HG03095 (cell line): ENCODE results near the gene UBE2V1.
"Not testable (repeated sequence)": the region's sequence is repeated elsewhere in the genome, so short reads cannot be mapped to it uniquely, and the experiment has no call there.

Experiments used
- ATAC-seq: cut with Tn5 transposase; IDR thresholded peaks from one replicate; pipeline ENCODE4 v1.9.1; 2021; ENCODE audit warnings: moderate library complexity; ENCODE audit not compliant: unreplicated experiment

Gene UBE2V1

DNA sequence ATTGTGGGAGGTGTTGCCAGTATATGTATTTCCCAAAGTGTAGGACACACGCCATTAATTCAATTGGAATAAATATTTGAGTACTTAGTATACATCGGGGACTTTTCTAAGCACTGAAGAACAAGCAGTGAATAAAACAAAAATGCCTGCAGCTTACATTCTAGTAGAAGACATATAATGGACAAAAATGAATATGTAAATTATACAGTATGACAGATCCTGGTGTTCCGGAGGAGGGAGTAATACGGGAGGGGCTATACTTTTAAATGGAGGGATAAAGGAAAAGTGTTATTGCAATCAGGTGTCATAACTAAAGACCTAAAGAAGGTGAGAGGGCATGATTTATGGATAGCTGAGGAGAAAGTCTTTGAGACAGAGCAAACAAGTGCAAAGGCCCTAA lies 15.1 kb downstream of the UBE2V1 start:
- ATAC-seq = no peak

DNA sequence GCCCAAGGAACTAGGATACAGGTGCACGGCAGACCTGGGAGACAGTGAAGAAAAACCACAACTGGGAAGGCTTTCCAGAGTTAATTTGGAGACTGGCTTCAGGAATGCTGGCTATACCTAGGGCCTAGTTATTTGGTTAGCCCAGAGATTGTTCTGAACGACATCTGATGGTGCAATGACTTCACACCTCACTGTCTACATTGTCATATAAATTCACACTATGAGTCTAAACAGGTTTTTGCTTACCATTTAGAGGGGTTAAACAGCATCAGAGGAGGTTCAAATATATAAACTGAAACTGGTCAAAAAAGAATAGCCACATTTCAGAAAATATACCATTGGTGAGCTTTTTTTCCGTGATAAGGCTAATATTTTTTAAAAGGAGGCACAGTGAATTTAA lies 16.7 kb downstream of the UBE2V1 start:
- ATAC-seq = no peak

DNA sequence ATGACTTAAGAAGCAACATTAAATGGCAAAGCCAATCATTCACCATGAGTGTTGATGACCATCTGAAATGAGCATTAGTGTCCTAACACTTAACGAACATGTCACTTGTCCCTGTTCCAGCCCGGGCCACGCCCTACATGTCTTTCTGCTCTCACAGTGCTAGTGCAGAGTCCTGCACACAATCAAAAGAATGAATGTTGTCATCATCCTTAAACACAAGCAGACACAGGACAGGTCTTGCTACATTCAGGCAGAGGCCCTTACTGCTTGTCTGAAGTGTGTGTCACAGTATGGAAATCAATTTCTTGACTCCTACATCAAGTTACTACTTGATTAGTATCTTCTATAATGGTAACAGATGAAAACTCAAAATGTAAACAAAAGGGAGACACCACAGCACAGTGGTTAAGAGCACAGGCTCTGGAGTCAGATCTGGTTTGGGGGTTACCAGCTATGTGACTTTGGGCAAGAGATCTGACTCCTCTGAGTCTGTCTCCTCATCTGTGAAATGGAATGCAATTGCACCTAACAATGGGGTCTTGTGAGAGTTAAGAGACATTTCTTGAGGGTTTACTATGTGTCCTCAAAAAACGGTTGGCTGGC lies 17.4 kb downstream of the UBE2V1 start:
- ATAC-seq = no peak

DNA sequence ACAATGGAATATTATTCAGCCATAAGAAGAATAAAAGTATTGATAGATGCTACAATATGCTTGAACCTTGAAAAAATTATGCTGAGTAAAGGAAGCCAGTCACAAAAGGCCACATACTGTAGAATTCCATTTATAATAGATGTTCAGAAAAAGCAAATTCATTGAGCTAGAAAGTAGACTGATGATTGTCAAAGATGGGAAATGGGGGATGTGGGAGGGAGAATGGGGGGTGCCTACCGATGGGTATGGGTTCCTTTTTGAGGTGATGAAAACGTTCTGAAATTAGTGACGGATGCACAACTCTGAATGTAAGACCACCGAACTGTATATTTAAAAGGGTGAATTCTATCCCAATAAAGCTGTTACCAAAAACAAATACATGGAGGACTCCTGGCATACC lies 18.4 kb downstream of the UBE2V1 start:
- ATAC-seq = no peak

DNA sequence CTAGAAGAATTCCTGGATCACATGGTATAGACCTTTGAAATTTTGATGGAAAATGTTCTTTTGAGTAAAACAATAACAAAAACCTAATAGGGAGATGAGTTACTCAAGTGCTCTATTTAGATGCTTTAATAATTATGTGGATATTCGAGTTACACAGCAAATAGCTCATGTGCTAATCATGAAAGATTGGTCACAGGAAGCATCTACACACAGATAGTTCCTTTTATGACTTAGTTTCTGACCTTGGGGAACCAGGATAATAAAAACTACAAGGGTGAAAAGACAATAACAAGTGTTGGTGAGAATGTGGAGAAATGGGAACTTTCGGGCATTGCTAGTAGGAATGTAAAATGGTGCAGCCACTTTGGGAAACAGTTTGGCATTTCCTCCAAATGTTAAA lies 19.7 kb downstream of the UBE2V1 start:
- no peak for ATAC-seq

DNA sequence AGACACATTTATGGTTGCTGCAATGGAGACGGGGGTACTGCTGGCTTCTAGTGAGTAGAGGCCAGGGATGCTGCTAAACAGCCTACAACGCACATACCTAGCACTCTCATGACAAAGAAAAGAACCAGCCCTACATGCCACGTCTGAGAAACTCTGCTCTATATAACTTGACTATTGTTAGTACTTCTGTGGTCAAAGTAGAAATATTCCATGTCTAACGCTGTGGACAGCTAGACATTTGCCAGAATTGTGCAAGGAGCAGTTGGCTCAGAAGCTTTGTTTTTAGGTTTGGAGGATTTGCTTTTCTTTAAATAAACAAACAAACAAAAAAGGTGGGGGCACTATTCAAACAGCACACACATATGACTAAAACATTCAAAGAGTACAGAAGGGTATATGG lies 20.5 kb downstream of the UBE2V1 start:
- ATAC-seq = no peak

DNA sequence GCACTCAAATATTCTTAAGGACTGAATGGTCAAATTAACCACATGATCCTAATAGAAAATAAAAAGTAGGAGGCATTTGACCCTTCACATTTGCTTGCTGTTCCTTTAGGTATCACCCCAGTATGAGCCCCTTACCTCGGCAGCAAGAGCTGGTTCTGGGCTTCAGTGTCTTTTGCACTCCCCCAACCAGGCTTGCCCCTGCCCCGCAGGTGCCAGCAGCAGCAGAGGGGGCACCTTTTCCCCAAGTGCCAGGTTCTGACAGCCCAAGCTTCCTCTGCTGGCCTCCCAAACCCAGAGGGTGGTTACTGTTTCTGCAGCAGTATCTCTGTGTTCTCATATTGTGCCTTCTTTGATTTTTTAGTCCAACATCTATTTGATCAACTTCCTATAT lies 23.2 kb downstream of the UBE2V1 start:
- ATAC-seq = no peak

DNA sequence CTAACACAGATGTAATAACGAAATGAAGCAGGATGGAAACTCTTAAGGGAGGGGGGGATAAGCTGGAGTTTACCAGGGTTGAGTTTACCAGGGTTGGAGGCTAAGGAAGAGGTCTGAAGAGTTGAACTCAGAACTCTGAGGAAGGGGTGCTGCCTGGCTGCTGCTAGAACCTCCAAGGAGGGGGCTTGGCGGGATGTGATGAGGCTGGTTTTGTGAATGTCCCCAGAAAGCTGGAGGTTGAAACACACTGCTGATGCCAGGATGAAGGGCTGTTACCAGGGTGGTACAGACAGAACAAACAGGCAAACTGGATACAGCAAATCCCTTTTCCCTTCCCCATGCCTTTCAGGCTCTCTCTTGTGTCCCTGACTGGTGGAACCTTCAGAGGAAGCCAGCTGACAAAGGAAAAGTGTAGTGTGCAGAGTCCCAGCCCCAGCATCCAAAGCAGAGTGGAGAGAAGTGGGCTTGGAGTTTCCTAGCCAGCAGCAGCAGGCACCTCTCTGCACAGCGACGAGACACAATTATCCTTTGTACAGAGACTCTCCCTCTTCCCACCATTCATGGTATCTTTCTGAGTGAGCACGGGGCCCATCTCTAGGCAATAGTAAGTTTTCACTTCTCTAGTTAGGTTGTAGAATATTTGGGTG lies 23.7 kb downstream of the UBE2V1 start:
- no peak for ATAC-seq

DNA sequence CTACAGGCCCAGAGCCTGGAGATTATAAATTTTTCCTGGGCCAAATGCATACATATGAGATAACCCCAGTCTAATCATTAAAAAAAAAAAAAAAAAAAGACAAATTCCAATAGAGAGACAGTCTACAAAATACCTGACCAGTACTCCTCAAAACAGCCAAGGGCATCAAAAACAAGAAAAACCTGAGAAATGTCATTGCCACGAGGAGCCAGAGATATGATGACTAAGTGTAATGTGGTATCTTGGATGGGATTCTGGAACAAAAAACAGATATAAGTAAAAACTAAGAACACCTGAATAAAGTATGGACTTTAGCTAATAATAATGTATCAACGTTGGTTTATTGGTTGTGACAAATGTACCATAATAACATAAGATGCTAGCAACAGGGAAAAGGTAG lies 24.9 kb downstream of the UBE2V1 start:
- no peak for ATAC-seq

DNA sequence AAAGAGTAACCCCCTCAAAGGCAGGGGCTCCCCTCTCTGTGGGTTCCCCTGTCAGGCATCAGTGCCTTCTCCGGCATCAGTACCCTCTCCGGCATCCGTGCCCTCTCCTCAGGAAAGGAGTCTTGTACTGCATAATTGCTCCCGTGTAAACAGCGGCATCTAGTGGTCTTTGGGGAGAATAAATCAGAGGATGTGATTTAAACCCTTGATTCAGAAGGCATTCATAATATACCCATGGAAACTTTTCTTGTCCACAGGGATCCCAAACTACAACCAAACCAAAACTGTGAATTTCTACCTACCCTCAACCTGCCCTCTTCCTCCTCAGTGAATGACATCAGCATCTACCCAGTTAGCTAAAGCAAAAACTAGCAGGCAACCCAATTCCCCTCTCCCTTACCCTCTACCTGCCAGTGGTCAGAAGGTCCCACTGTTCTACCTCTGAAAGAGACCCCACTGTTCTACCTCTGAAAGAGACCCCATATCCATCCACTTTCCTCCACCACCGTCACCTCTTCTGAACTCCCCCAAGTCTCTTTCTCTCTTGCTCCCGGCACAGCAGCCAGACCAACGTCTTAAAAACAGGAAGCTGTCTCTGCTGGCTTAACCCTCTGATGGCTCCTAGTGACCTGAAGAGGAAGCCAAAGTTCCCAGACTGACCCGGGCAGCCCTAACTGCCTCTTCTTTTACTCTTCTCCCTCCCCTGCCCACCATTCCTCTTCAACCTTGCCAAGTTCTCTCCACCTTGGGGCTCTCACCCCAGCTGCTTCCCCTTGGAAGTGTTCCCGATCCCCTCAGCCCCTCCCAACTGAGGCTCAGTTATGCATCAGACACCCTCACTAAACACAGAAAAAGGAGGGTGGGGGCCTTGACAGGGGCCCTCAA lies 27.2 kb downstream of the UBE2V1 start:
- no peak for ATAC-seq

DNA sequence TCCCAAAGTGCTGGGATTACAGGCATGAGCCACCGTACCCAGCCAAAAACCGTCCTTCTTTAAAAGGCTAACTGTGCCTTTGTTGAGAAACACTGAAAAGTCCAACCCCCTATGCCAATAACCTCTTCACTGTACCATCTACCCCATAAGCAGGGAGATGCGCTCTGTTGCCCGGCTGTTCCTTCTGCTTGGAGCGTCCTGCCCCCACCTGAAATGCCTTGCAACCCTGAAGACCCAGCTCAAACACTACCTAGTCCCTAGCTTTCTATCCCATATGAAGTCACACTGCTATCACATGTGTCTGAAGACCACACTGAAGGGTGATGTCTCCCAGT lies 27.8 kb downstream of the UBE2V1 start:
- no peak for ATAC-seq

DNA sequence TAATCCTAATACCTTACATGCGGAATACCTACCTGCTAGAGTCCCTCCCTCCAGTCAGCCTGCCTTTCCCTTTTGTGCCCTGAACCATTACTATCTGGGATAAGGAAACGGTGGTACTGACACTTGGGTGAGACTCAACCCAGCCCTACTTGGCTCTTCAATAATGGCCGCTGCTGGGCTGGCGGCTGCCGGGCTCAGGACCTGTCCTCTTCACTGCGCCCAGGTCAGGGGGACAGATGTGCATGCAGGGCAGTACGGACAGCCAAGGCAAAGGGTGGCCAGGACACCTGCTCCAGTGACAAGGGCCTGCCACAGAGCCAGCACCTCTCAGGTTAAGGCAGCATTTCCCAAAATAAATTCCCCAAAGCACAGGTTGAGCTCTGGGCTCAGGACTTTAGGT lies 29.9 kb downstream of the UBE2V1 start:
- ATAC-seq = no peak

DNA sequence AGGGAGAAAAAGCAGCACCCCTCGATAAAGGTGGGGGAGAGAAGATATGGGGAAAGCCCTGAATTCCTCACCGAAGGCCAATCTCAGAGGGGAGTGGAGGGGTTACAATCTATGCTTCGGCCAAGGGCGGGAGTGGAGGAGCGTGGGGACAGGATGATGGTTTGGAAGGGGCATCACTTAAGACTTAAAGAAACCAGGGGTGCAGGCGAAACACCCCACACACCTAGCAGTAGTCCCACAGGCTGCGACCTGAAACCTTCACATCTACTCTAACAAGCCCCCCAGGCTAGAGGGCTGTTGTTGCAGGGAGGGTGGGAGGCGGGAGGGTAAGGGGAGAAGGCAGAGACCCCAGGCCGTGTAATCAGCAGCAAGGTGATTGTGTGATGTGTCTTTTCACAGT lies 30.9 kb downstream of the UBE2V1 start:
- ATAC-seq = not testable (repeated sequence)

DNA sequence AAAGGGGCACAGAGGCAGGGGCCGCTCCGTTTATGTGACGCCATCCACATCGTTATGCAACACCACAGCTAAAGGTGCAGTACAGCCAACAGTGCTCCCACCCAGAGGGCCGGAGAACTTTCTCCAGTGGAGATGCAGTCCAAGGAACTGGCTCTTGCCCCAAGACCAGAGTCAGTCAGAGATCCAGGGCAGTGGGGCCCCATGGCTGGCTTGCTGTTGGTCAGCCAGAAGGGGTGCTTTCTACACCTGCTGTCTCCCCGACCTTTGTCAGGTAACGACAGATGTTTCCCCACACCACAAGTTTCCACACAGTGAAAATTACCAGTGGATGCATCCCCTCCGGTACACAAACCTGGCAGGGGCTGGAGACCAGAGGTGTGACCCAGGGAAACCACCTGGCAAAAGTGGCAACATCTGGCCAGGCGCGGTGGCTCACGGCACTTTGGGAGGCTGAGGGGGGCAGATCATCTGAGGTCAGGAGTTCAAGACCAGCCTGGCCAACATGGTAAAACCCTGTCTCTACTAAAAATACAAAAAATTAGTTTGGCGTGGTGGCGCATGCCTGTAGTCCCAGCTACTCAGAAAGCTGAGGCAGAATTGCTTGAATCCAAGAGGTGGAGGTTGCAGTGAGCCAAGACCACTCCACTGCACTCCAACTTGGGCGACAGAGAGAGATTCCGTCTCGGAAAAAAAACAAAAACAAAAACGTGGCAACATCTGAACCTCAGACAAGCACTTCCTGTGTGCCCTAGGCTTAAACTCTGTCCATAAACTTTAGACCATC lies 34.9 kb downstream of the UBE2V1 start:
- ATAC-seq = no peak

DNA sequence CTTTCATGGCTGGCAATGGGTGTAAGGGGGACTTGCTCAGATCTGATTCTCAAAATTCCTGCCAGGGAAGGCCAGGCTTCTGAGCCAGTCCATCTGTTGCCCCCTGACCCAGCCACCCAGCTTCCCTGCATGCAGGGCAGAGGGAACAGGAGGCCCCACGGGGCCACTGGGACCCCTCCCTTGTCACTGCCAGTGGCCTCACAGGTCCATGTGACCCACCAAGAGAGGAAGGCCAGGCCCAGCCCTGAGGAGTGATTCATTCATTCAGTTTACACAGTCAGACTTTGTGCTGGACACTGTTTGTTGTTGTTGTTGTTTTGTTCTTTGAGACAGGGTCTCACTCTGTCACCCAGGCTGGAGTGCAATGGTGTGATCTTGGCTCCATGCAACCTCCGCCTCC lies 39.5 kb downstream of the UBE2V1 start:
- no peak for ATAC-seq

DNA sequence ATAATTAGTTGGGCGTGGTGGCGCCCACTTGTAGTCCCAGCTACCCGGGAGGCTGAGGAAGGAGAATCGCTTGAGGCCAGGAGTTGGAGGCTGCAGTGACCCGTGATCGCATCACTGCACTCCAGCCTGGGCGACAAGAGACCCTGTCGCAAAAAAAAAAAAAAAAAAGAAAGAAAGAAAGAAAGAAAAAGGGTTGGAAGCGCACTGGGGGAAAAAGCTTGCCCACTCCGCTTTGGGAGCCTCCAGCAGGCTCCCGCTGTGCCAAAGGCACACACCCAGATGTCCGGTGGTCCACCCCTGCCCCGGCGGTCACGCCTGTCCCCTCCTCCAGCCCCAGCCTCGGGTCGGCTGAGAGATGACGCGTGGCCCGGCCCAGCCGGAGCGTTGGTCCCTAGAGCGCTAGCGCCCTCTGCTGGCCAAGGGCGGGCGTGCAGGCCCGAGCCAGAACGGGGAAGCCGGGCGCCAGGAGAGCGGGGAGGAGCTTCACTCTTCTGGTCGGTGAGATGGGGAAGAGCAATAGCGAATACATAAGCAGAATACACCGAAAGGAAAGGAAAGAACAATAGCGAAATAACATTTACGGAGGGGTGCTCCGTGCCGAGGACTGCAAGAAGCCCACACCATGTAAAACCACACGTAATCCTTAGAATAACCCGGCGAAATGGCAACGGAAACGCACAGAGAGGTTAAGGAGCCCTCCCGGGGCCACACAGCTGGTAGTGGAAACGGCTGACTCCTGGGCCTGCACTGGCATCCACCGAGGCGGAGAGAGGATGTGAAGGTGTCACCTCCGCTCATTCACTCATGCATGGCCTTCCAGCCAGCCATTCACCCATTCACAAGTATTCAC lies 41.7 kb downstream of the UBE2V1 start:
- peak; percentile 86 for ATAC-seq

DNA sequence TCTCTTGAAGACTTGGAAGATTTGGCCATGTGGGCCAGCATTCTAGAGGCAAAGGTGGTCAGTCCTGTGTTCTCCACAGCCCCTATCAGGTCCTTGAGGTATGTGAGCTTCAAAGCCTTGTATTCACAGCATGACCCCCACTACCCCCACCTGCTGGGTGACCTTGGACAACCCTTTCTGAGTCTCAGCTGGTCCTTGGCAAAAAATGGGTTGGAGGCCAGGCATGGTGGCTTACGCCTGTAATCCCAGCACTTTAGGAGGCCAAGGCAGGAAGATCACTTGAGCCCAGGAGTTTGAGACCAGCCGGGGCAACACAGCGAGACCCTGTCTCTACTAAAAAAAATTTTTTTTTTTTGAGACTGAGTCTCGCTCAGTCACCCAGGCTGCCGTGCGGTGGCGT lies 42.6 kb downstream of the UBE2V1 start:
- no peak for ATAC-seq

DNA sequence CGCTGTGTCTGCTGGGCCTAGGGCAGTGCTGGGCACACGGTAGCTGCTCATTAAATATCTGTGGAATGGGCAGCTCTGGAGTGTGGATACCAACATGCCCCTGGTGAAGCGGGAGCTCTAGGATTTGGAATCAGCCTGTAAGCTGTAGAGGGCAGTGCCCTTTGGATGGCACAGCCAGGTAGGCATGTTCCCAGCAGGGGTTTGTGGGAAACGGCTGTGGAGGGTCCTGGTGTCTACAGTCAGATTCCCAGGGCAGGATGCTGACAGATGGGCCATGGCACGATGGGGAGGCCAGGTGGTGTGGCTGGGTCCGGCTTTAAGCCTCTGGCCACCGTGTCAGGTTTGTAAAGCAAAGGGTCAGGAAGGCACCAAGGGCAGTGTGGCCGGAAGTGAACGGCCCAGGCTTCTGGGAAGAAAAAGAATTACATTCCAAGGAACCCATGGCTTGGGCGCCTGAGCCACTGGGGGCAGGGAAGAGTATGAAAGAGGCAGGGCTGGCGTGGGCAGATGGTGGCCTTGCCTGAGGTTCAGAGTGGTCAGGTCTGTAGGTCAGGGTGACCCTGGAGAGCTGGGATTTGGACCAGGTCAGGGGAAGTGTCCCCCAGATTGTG lies 44.8 kb downstream of the UBE2V1 start:
- no peak for ATAC-seq

DNA sequence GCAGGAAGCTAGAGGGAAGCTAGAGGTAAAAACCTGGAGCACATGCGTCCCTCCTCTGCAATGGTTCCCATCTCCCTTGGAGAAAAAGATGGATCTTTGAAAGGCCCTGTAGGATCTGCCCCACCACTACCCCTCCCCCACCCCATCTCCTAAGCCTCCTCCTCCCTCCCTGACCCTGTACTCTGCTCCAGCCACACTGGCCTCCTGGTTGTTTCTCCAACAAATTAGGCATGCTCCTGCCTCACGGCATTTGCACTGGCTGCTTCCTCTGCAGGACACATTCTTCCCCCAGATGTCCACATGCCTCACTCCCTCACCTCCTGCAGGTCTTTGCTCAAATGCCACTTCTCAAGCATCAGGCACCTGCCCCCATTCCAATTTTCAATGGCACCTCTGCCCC lies 45.5 kb downstream of the UBE2V1 start:
- ATAC-seq = no peak

DNA sequence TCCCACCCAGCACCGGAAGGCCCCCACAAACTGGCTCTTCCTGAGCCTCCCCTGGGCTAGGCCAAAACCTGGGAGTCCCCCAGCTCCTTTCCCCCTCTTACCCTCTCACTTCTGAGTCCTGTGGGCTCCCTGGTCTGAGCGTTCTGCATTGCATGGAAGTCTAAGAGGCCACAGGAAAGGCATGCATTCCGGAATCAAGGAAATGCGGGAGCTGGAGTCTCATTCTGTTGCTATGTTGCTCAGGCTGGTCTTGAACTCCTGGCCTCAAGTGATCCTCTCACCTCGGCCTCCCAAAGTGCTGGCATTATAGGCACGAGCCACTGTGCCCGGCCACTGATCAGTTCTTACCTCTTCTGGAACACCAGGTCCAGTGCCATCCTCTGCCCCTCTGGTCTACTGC lies 45.9 kb downstream of the UBE2V1 start:
- ATAC-seq = no peak
